Transverse colon (tissue), 4 donors: ENCODE data around the gene NFE2L3. TPM values are rescaled to one million over a fixed set of nuclear protein-coding genes. Genes with fewer than 3 reads are reported as not detected.

Experiments
- DNase-seq: peaks from one replicate; pipeline ENCODE4 v3.0.0-alpha.2; 2019
- H3K27ac ChIP-seq, 4 donors: fragments of 200-600 bp; sonication (generic); 2 replicates each; pipeline ENCODE4 v1.5.1; 2016 to 2018; ENCODE audit warnings: inconsistent platforms in 4 of 4
- H3K27me3 ChIP-seq: fragments of 200-600 bp; sonication (generic); 2 replicates; pipeline ENCODE4 v1.5.1; 2017; ENCODE audit warnings: inconsistent platforms
- H3K36me3 ChIP-seq, 4 donors: fragments of 200-600 bp; sonication (generic); 2 replicates each; pipeline ENCODE4 v1.5.1; 2017 to 2019; ENCODE audit warnings: inconsistent platforms in 4 of 4
- H3K4me1 ChIP-seq, 4 donors: fragments of 200-600 bp; sonication (generic); 2 replicates each; pipeline ENCODE4 v1.5.1; 2017 to 2020; ENCODE audit warnings: inconsistent platforms in 4 of 4
- H3K4me3 ChIP-seq, 4 donors: fragments of 200-600 bp; sonication (generic); 1 replicate in 1 of 4; 2 replicates in 3 of 4; pipeline versions ENCODE4 v1.5.1 to v1.6.1; 2017 to 2019; ENCODE audit warnings: inconsistent platforms in 4 of 4
- H3K9me3 ChIP-seq, 2 donors: fragments of 200-600 bp; sonication (generic); 2 replicates each; pipeline ENCODE4 v1.5.1; 2017 to 2019; ENCODE audit warnings: inconsistent platforms in 2 of 2
- CTCF ChIP-seq, 5 experiments: fragments of 200-600 bp in 3 of 5; fragments of 450-650 bp in 2 of 5; sonication (generic) in 3 of 5; IDR thresholded peaks; 1 replicate in 2 of 5; 2 replicates in 3 of 5; pipeline ENCODE4 v1.5.1; 2016 to 2017; ENCODE audit warnings: antibody characterized with exemption in 5 of 5, inconsistent platforms in 3 of 5, mild to moderate bottlenecking in 2 of 5, moderate library complexity in 1 of 5
- EP300 ChIP-seq: sonication (generic); formaldehyde crosslinking; IDR thresholded peaks from one replicate; pipeline ENCODE4 v1.6.1; 2017; ENCODE audit warnings: antibody characterized with exemption, low read depth
- POLR2A ChIP-seq: fragments of 450-650 bp; IDR thresholded peaks from one replicate; pipeline ENCODE4 v1.6.1; 2016; ENCODE audit warnings: antibody characterized with exemption, mild to moderate bottlenecking, moderate library complexity
- POLR2AphosphoS5 ChIP-seq, 3 donors: sonication (generic); formaldehyde crosslinking; IDR thresholded peaks; one replicate each; pipeline ENCODE4 v1.6.1; 2016; ENCODE audit warnings: antibody characterized with exemption in 3 of 3
- WGBS, 2 donors: methylation state at CpG; one replicate each; pipeline ENCODE4 v1.1.5; 2018; ENCODE audit warnings: low coverage in 1 of 2; 5-methylcytosine and 5-hydroxymethylcytosine counted together
- in situ Hi-C, 4 donors: fragments of 200-750 bp; cut with MboI; loops; one replicate each; pipeline versions ENCODE4 v1.15.0 to v1.15.1; 2017; ENCODE audit warnings: low sequenced_read_pairs in 3 of 4, low pct_ligation_motif_present in 1 of 4, low pct_unique_long_range_greater_than_20kb in 1 of 4
- intact Hi-C: fragments of 100-400 bp; cut with DNase I; formaldehyde crosslinking; loops from one replicate; pipeline ENCODE4 v1.15.1; 2023; ENCODE audit warnings: low total_unique reads
- total RNA-seq, 4 donors: library from RNA; depleted of rRNA; stranded (reverse); fragments of >200 nt; gene quantifications; one replicate each; pipeline ENCODE4 v1.1.0, GENCODE V29; 2016

The NFE2L3 gene
- total RNA-seq, 4 donors from 2014 or later: 1.4 to 11.4 (median 6.6) TPM

DNA sequence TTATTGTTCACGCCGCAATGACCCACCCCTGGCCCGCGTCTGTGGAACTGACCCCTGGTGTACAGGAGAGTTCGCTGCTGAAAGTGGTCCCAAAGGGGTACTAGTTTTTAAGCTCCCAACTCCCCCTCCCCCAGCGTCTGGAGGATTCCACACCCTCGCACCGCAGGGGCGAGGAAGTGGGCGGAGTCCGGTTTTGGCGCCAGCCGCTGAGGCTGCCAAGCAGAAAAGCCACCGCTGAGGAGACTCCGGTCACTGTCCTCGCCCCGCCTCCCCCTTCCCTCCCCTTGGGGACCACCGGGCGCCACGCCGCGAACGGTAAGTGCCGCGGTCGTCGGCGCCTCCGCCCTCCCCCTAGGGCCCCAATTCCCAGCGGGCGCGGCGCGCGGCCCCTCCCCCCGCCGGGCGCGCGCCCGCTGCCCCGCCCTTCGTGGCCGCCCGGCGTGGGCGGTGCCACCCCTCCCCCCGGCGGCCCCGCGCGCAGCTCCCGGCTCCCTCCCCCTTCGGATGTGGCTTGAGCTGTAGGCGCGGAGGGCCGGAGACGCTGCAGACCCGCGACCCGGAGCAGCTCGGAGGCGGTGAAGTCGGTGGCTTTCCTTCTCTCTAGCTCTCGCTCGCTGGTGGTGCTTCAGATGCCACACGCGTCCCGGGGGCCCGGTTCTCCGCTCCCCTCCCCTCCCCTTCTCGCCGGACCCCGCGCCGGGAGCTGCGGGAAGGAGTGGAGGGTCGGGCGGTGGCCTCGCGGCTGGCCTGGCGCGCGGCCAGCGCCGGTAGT lies 49.4 kb downstream of the NFE2L3 start, which contains the start of gene CBX3:
TSS of gene CBX3 (plus strand) at position 499 of the 772 bp plus-strand sequence. CDS start 1,254 bp downstream, outside the sequence.
- Histone ChIP-seq H3K4me3 (peak within 1 kb of the TSS; percentile 78 to 98 (median 86)), H3K9me3 (no peaks in the 10 kb centered on the region), H3K36me3 (peaks cover 0 to 16% (median 3%) of the 10 kb centered on the region in 4 donors), H3K4me1 (peaks cover 27 to 49% (median 36%) of the 10 kb centered on the region in 4 donors), H3K27me3 (no peaks in the 10 kb centered on the region), H3K27ac (peak within 1 kb of the TSS; percentile 97 to 100 (median 99))
- 0% methylated on average over 26 of the region's 86 CpGs; no CpG with 5 or more reads in 1 of the 2 donors for WGBS, 2 donors
- intact Hi-C loops (loop anchor here (2.0 to 10.0 kb wide), 2 partner anchors 163 to 345 kb away; no protein-coding TSS in a partner anchor), in situ Hi-C loops (no loop called here)
- peak; percentile 91 for DNase-seq
- TF ChIP-seq EP300 (no peak), CTCF (IDR thresholded peaks at IDR 0.05) (no peak), POLR2A (peak; percentile 86), POLR2AphosphoS5 (IDR thresholded peaks at IDR 0.05) (peak; percentile 93 to 97 (median 95))

GRCh38 chr7:26202019-26202990 lies 50.3 kb downstream of the NFE2L3 start:
- TF ChIP-seq POLR2A: no peak
- TF ChIP-seq CTCF (IDR thresholded peaks at IDR 0.05): no peak
- TF ChIP-seq POLR2AphosphoS5 (IDR thresholded peaks at IDR 0.05): no peak
- no peak for TF ChIP-seq EP300
- Histone ChIP-seq H3K4me3 (peak overlapping the region; percentile 78 to 98 (median 86)), H3K9me3 (no peaks in the 10 kb centered on the region), H3K27ac (peak overlapping the region; percentile 97 to 100 (median 99)), H3K36me3 (peaks cover 0 to 14% (median under 1%) of the 10 kb centered on the region in 4 donors), H3K27me3 (no peaks in the 10 kb centered on the region), H3K4me1 (peaks cover 19 to 40% (median 27%) of the 10 kb centered on the region in 4 donors)
- WGBS, 2 donors: 1 to 2% methylated on average over 14 to 66 of the region's 68 CpGs
- intact Hi-C loops: loop anchor here (10.0 kb wide), 1 partner anchor 162 kb away; no protein-coding TSS in a partner anchor
- in situ Hi-C loops: no loop called here
- DNase-seq: peak; percentile 53

DNA sequence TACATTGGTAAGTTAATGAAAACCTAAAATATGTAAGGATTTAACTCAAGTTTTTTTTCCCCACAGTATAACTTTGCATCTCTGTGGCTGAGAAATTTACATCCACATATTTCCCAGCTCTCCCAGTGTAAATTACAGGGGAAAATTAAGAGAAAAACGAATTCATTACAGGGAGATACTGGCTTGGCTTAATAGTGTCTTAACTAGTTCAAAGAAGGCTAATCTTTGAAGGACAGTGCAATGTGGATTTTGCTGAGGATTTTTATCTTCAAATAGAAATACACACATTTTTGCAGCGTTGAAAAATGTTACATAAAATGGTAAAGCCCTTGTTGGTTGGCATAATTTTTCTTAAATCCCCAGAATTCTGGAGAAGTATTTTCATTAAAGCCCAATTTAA lies 51.0 kb downstream of the NFE2L3 start:
- intact Hi-C loops: loop anchor here (10.0 kb wide), 1 partner anchor 162 kb away; no protein-coding TSS in a partner anchor
- WGBS, 2 donors: 7 to 20% methylated on average over 2 of the region's 2 CpGs
- in situ Hi-C loops: no loop called here
- Histone ChIP-seq H3K4me1 (peaks cover 15 to 34% (median 21%) of the 10 kb centered on the region in 4 donors), H3K27ac (peak overlapping the region; percentile 97 to 100 (median 99)), H3K27me3 (no peaks in the 10 kb centered on the region), H3K9me3 (no peaks in the 10 kb centered on the region), H3K36me3 (peaks cover 0 to 18% (median 4%) of the 10 kb centered on the region in 4 donors), H3K4me3 (peak overlapping the region in 3 of 4 donors; percentile 78 to 98 (median 80))
- DNase-seq: no peak
- no peak for TF ChIP-seq CTCF (IDR thresholded peaks at IDR 0.05)
- no peak for TF ChIP-seq POLR2AphosphoS5 (IDR thresholded peaks at IDR 0.05)
- no peak for TF ChIP-seq POLR2A
- TF ChIP-seq EP300: no peak
